Fibroblast of lung (primary cell): ENCODE results near the gene CYP19A1. TPM values are rescaled to one million over a fixed set of nuclear protein-coding genes. Genes with fewer than 3 reads are reported as not detected.
A peak's percentile ranks its signal among the peaks of the same experiment; 100 is the strongest.

ENCODE experiments used
- DNase-seq, 2 donors: peaks; one replicate each; pipeline versions ENCODE4 v3.0.0 to v3.0.0-alpha.2; 2010; ENCODE audit warnings: low read depth in 2 of 2
- H2AFZ ChIP-seq: 2 replicates; pipeline ENCODE4 v1.5.1; 2012; ENCODE audit warnings: low read length, control low read depth, inconsistent platforms
- H3K27ac ChIP-seq: 2 replicates; pipeline ENCODE4 v1.5.1; 2011; ENCODE audit warnings: low read length, control low read depth; ENCODE audit not compliant: insufficient read depth
- H3K27me3 ChIP-seq: 2 replicates; pipeline ENCODE4 v1.5.1; 2011; ENCODE audit warnings: mild to moderate bottlenecking, low read length; ENCODE audit not compliant: control insufficient read depth, insufficient read depth
- H3K36me3 ChIP-seq: 2 replicates; pipeline ENCODE4 v1.5.1; 2011; ENCODE audit warnings: low read length; ENCODE audit not compliant: control insufficient read depth, insufficient read depth
- H3K4me1 ChIP-seq: 2 replicates; pipeline ENCODE4 v1.5.1; 2011; ENCODE audit warnings: low read length; ENCODE audit not compliant: control insufficient read depth, insufficient read depth; ENCODE audit errors: extremely low read depth
- H3K4me2 ChIP-seq: 2 replicates; pipeline ENCODE4 v1.5.1; 2011; ENCODE audit warnings: low read length, control low read depth; ENCODE audit not compliant: insufficient read depth; ENCODE audit errors: extremely low read depth
- H3K4me3 ChIP-seq, 4 experiments: fragments of 200-600 bp in 1 of 4; sonication (generic) in 1 of 4; replicated peaks in 1 of 4; 2 replicates each; pipeline ENCODE4 v1.5.1; 2011 to 2016; ENCODE audit warnings: low read length in 4 of 4, low read depth in 3 of 4, mild to moderate bottlenecking in 3 of 4, control low read depth in 2 of 4, inconsistent platforms in 1 of 4, mixed read lengths in 1 of 4; ENCODE audit not compliant: insufficient read depth in 1 of 4; ENCODE audit errors: control extremely low read depth in 1 of 4
- H3K79me2 ChIP-seq: 2 replicates; pipeline ENCODE4 v1.5.1; 2012; ENCODE audit warnings: mild to moderate bottlenecking, low read length, inconsistent platforms; ENCODE audit not compliant: control insufficient read depth, insufficient read depth
- H3K9ac ChIP-seq: 2 replicates; pipeline ENCODE4 v1.5.1; 2011; ENCODE audit warnings: mild to moderate bottlenecking, low read length, control low read depth; ENCODE audit not compliant: insufficient read depth
- H3K9me3 ChIP-seq: 2 replicates; pipeline ENCODE4 v1.5.1; 2012; ENCODE audit warnings: low read depth, low read length; ENCODE audit not compliant: control insufficient read depth, insufficient read depth
- H4K20me1 ChIP-seq: 2 replicates; pipeline ENCODE4 v1.5.1; 2011; ENCODE audit warnings: low read length; ENCODE audit not compliant: control insufficient read depth, insufficient read depth; ENCODE audit errors: extremely low read depth
- EZH2 ChIP-seq: IDR thresholded peaks from 2 replicates; pipeline ENCODE4 v1.5.1; 2012; ENCODE audit warnings: low read length, control low read depth, mild to moderate bottlenecking; ENCODE audit errors: missing control alignments
- polyA plus RNA-seq, 2 donors: library from polyadenylated mRNA; depleted of rRNA in 1 of 2; stranded (reverse) in 1 of 2; unstranded in 1 of 2; fragments of >200 nt; gene quantifications; 2 replicates each; pipeline ENCODE4 v1.2.1, GENCODE V29; 2011 to 2012; ENCODE audit warnings: missing spikeins in 1 of 2
- total RNA-seq: library from RNA; depleted of rRNA; stranded (reverse); fragments of >200 nt; gene quantifications from 2 replicates; pipeline ENCODE4 v1.2.1, GENCODE V29; 2014
- TF ChIP-seq, protein P1 (sequence below), 2 donors: IDR thresholded peaks in 1 of 2; conservative IDR thresholded peaks in 1 of 2; 1 replicate in 1 of 2; 2 replicates in 1 of 2; pipeline ENCODE4 v1.5.1; 2011 to 2012; ENCODE audit warnings: low read length in 2 of 2, control low read depth in 1 of 2, inconsistent platforms in 1 of 2, low read depth in 1 of 2, mild to moderate bottlenecking in 1 of 2

Gene CYP19A1
- total and polyA plus RNA-seq, 2 donors (not counting 1 experiment from before 2014, with no cell fraction given): 0.16 to 2.3 TPM

DNA sequence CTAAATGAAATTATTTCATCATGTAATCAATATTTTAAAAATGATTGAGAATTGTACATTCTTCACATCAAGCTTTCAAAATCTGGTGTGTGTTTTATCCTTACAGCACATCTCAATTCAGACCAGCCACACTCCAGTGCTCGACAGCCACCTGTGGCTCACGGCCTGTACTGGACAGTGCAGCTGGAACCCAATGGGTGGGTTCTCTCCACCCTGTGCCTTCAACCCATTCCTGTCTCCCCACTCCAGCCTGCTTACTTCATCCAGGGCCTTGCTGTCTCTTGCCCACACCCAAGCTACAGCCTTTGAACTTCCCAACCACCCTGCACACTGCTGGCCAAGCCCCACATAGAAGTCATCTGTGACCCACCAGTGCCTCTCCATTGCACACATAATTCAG, 17.6 kb downstream of the CYP19A1 start:
- no peak for TF ChIP-seq EZH2
- TF ChIP-seq, protein P1, sequence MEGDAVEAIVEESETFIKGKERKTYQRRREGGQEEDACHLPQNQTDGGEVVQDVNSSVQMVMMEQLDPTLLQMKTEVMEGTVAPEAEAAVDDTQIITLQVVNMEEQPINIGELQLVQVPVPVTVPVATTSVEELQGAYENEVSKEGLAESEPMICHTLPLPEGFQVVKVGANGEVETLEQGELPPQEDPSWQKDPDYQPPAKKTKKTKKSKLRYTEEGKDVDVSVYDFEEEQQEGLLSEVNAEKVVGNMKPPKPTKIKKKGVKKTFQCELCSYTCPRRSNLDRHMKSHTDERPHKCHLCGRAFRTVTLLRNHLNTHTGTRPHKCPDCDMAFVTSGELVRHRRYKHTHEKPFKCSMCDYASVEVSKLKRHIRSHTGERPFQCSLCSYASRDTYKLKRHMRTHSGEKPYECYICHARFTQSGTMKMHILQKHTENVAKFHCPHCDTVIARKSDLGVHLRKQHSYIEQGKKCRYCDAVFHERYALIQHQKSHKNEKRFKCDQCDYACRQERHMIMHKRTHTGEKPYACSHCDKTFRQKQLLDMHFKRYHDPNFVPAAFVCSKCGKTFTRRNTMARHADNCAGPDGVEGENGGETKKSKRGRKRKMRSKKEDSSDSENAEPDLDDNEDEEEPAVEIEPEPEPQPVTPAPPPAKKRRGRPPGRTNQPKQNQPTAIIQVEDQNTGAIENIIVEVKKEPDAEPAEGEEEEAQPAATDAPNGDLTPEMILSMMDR (conservative IDR thresholded peaks at IDR 0.05 in 1 of 2, IDR thresholded peaks at IDR 0.05 in 1 of 2; ENCODE audit: low read depth in 1 of 2, low read length in 2 of 2): no peak

DNA sequence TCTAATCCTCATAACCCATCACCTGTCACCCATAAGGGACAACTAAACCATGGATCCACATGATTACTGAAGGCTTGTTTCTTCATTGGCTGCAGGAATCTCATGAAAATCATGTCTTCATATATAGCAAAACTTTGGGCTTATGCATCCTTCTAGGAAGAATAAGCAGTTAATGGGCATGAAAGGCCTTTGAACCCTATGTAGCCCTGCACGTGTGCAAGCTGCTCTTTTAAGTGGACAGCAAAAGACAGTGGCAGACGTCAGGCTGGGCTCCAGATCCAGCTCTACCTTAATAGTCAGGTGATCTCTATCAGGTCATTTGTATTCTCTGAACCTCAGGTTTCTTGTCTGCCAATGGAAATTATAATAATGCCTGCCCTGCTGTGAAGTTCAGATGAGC, 18.9 kb downstream of the CYP19A1 start:
- DNase-seq: no peak
- Histone ChIP-seq H3K4me2 (no peak overlapping the region), H3K9me3 (no peaks in the 10 kb centered on the region), H3K27ac (no peak overlapping the region), H3K9ac (no peak overlapping the region), H3K36me3 (no peaks in the 10 kb centered on the region), H4K20me1 (no peaks in the 10 kb centered on the region), H3K27me3 (peaks cover 2% of the 10 kb centered on the region), H2AFZ (no peak overlapping the region), H3K4me3 (no peak overlapping the region), H3K79me2 (no peaks in the 10 kb centered on the region), H3K4me1 (no peaks in the 10 kb centered on the region)
- TF ChIP-seq EZH2: no peak
- TF ChIP-seq, protein P1 (conservative IDR thresholded peaks at IDR 0.05 in 1 of 2, IDR thresholded peaks at IDR 0.05 in 1 of 2; ENCODE audit: low read depth in 1 of 2, low read length in 2 of 2): no peak

More for the DNA sequence above, 17.6 kb downstream of the CYP19A1 start:
- Histone ChIP-seq H3K79me2 (no peaks in the 10 kb centered on the region), H3K9me3 (no peaks in the 10 kb centered on the region), H4K20me1 (no peaks in the 10 kb centered on the region), H3K27ac (no peak overlapping the region), H2AFZ (no peak overlapping the region), H3K4me1 (no peaks in the 10 kb centered on the region), H3K9ac (no peak overlapping the region), H3K27me3 (peaks cover 2% of the 10 kb centered on the region), H3K4me2 (no peak overlapping the region), H3K4me3 (no peak overlapping the region), H3K36me3 (no peaks in the 10 kb centered on the region)
- no peak for DNase-seq

DNA sequence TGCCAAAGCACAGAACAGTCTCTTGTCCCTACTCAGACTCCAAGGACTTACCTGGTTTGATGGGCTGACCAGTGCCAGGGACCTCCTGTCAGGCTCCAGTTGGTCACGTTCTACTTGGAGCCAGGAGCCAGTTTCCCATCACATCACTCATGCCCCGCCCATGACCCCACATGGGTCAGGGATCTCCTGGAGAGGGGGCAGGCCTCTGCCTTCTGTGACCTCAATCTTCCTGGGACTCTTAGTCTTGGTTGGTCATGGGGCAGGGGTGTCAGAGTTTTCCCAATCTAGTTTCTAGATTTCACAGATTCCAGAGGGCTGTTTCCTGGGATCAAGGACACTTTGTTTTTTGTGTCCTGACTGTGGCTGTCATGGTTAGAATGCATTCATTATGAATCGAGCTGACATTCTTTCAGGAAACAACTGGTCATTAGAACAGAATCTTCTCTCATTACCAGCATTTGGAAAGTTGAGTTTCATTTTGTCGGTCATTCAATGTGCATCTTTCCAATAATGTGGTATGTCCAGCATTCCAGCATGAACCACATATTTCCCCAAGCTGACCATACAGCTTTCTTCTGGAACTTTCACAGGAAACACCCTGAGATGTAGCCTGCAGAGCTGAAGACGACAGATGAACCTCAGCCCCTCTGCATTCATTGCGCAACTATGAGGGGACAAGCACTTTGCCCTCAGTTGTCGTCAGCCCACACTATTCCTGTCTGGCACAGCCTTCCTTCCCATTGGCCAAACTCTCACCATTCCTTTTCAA, 19.8 kb downstream of the CYP19A1 start:
- TF ChIP-seq, protein P1 (conservative IDR thresholded peaks at IDR 0.05 in 1 of 2, IDR thresholded peaks at IDR 0.05 in 1 of 2; ENCODE audit: low read depth in 1 of 2, low read length in 2 of 2): no peak
- no peak for TF ChIP-seq EZH2
- no peak overlapping the region for H3K27ac ChIP-seq

More for the DNA sequence above, 19.8 kb downstream of the CYP19A1 start:
- Histone ChIP-seq H3K27me3 (peaks cover 2% of the 10 kb centered on the region), H3K36me3 (no peaks in the 10 kb centered on the region), H3K4me2 (peak overlapping the region; percentile 20), H3K79me2 (no peaks in the 10 kb centered on the region), H3K9ac (no peak overlapping the region), H2AFZ (no peak overlapping the region), H4K20me1 (no peaks in the 10 kb centered on the region), H3K9me3 (no peaks in the 10 kb centered on the region), H3K4me1 (no peaks in the 10 kb centered on the region), H3K4me3 (no peak overlapping the region)
- peak; percentile 40 to 80 for DNase-seq
